CD4-positive, alpha-beta T cell treated with Interleukin-21 for 1 hour (primary cell): Measurements from ENCODE around the gene PIK3C2G.
"Not testable (repeated sequence)": the region's sequence is repeated elsewhere in the genome, so short reads cannot be mapped to it uniquely, and the experiment has no call there.

ENCODE experiments used
- DNase-seq: peaks from one replicate; pipeline ENCODE4 v3.0.0-alpha.2; 2020

The PIK3C2G gene

DNA sequence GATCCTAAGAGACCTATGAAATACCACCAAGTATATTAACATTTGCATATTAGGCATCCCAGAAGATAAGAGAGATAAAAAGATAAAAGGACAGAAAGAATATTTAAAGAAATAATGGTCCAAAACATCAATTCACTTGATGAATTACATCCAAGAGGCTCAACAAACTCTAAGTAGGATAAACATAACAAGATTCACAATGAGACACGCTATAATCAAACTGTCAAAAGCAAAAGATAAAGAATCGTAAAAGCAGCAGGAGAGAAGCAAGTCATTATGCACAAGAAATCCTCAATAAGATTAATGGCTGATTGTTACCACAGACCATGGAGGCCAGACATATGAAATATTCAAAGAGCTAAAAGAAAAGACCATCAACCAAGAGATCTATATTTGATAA, 396.9 kb downstream of the PIK3C2G start:
- DNase-seq: no peak

DNA sequence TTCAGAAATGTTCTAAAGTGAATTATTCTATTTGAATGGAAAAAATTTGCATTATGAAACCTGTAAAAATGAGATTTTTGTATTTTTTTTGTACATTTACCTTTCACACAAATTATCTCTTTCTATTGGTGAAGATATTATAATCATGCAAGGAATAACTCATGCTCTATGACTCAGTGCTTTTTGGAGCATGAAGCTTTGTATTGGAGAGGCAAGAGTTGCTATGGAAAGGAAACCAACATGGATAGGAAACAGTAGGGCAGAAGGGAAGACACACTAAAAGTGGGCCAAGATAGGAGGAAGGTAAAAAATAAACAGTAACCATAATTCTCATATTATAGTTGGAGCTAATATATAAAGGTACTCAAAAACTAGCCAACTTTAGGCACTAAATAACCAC, 397.5 kb downstream of the PIK3C2G start:
- DNase-seq: no peak

DNA sequence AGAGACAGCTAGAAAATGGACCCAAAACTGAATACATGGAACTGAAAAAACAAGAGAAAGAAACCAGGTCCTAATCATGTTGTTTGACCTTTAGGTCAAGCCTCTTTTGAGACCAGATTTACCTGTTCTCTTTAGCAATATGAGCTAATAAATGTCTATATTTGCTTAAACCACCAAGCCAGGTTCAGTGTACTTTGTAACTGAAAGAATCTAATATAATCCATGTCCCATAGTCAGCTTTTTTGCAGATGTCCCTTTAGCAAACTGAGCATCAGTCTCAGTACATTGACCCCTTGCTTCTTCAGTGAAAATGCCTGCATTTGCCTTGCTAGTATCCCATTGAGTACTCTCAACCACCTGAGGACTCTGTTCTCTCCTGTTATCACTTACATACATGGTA, 414.8 kb downstream of the PIK3C2G start:
- no peak for DNase-seq

DNA sequence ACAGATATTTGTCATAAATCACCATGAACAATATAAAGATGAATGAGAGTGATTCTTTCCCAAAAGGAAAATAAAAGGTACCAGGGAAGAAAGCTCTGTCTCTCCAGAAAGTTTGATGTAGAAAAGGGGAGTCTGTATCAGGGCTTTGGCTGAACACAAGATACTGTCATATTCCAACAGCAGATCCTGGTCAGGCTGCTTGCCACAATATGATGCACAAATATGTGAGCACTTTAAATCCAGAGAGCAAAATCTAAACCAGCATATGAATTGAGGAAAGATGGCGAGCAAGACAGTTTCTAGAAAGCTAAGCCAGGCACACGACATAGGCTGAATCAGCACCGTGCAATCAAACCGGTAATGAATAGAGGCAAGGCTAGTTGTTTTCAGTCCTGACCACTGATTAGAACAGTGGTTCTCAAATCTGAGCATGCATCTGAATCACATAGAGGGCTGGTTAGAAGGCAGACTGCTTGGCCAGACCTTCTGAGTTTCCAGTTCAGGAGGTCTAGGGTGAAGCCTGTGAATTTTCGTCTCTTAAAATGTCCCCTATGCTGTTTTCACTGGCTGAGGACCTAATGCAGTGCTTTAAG, 415.8 kb downstream of the PIK3C2G start:
- DNase-seq: no peak

DNA sequence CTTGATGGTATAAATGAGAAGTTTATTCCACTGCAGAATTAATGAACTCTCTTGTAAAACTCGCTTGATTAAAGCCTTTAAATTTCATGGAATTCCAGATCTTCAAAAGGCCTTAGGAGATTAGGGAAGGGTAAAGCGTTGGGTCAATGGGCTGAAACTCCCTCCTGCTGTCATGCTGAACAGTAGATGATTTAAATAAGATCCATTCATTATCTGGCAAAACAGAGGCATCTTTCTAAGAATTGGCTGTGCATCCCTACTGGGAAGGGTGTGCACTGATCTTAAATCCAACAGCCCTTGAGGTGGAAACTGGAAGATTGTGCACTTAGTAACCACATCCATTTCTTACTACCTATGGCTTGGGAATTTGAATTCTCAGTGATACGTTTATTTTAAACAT, 420.5 kb downstream of the PIK3C2G start:
- DNase-seq: no peak

DNA sequence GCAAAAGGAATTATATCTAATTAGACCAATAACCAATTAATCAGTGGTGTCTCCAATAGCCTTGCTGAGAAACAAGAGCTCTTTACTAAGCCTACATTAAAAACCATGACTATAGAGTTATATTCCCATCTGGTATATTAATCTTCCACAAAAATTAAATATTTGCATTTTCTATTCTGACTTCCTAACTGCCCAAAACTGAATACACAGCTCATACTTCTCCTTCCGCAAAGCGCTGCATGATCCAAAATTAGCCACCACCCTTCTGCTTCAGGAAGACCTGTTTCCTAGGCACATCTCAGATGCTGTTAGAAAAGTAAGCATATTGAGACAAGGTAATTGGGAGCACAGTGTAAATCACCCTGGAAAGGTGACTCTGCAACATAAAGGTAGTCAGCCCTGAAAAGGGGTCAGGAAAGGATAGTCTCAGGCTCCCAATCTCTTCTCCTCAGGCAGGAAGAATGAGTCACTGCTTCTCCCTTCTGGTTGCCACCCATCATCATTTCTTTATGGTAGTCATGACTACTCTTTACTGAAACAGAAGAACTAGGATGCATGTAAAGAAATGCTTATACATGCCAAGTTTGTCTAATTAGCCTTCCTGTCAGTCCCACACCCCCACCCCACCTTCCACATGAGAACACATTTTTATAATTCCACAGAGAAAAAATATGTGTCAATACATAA, 422.2 kb downstream of the PIK3C2G start:
- DNase-seq: no peak

DNA sequence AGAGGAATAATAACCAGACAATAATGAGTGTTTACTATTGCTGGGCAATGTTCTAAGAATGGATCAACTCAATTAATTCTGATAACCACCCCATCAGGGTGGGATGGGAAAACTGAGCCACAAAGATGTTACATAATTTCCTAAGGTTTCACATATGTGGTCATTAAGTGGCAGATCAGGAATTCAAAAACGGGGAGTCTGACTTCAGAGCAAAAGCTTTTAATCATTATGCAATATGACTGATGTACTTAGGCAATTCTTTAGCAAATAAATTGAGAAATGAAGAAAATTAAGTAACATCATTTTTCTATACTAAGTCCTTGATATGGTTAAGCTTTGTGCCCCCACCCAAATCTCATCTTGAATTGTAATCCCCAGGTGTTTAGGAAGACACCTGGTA, 423.1 kb downstream of the PIK3C2G start:
- DNase-seq: no peak

DNA sequence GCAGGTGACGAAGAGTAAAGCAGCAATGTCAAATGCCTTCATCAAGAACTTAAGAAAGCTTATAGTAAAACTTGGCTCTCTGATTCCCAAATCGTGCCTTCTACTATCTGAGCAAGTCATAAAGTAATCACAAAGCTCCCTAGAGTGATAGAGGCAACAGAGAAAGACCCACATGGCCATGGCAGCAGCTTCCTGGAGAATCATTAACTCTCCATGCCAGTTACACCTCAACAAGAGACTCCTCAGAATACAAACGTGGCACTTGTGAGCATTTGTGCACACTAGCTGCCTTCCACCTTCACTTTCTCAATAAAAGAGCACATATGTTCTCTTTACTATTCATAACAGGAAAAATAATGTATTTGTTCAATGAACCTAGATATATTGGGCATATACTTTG, 428.5 kb downstream of the PIK3C2G start:
- no peak for DNase-seq

DNA sequence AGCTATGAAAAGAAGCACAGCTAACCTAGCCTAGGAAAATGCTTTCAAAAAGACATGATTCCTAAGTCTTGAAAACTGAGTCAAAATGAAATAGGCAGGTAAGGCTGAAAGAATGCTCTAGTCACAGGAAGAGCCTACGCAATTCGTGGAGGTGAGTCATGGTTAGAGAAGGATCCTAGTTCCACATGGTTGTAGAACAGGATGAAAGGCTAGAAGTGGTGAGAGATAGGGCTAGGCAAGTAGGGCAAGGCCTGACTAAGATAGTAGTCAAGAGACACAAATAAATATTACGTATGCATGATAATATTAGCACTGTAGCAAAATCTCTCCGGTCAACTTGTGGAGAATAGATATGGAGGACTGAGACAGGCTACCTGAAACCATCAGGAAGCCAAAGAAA, 429.3 kb downstream of the PIK3C2G start:
- no peak for DNase-seq

DNA sequence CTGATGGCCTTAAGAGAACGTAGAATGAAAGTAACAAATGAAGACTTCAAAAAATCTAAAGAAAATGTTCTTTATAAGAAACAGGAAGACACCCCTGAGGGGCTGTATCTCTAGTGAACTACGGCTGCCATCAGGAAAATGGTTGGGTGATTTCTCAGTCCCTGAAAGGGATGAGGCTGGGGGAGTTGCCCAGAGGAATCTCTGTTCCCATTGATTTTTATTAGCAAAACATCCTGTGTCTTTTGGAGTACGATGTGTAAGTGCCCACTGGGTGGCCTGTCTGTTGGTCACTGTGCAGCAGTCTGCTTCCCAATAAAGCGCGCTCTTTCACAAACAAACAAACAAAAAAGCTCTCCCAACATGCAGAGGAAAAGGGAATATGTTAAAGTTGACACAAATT, 432.7 kb downstream of the PIK3C2G start:
- DNase-seq: not testable (repeated sequence)

DNA sequence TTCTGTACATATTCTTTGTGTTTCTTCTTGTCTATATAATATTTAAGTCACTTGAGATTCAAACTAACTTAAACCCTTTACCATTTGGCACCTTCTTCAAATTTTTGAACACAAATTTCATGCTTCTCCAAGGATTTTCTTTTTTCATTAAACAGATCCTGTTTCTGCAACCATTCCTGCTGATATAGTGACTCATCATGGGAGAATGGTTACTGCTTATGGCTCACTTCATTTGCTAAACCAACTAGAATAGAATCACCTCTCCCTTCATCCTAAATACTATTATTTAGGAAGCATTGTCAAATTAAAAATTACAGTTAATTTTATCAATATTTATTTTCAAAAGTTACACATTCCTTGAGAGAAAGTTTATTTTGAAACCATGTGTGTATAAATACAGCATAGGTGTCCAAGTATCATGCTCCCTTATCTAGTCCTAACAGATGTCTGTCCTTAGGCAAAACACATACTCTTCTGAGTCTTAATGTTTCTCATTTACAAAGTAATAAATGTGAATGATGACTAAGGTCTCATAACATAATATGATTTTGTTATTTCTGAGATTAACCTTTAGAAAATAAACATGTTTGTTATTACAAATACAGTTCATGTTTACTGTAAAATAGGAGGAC, 435.8 kb downstream of the PIK3C2G start:
- DNase-seq: no peak
